Left cardiac atrium (tissue), 4 donors: ENCODE data around the gene C12orf76. TPM values are rescaled to one million over a fixed set of nuclear protein-coding genes. Genes with fewer than 3 reads are reported as not detected.
"Not testable (repeated sequence)": the region's sequence is repeated elsewhere in the genome, so short reads cannot be mapped to it uniquely, and the experiment has no call there.

Experiments
- ATAC-seq, 2 donors: fragments of 200-7000 bp; cut with Tn5 transposase; one replicate each; pipeline ENCODE4 v1.9.1; 2020; ENCODE audit warnings: mild to moderate bottlenecking in 2 of 2, moderate library complexity in 2 of 2
- DNase-seq: peaks from one replicate; pipeline ENCODE4 v3.0.0-alpha.2; 2020
- intact Hi-C, 2 donors: fragments of 100-400 bp; cut with DNase I; formaldehyde crosslinking; loops; one replicate each; pipeline versions ENCODE4 v1.14.1 to v1.15.1; 2022 to 2023
- long read RNA-seq: library from polyadenylated mRNA; unstranded; transcript quantifications from one replicate; pipeline ENCODE4 v2.0.0, GENCODE V29; 2021
- total RNA-seq, 2 donors: library from RNA; stranded (reverse); fragmentation: NEBNext Ultra II Directional; extraction: Animal tissue kit (Norgen Biotek cat#: 25700); gene quantifications; one replicate each; pipeline ENCODE4 v1.2.1, GENCODE V29; 2021
- donor health status: DM: no; HTN: yes; CAD: no.
- donor health status: DM: no; HTN: yes; CAD: no; lungs with severe emphysema.
- donor health status: DM: yes; HTN: yes; CAD: no.
- donor health status: Dilated cardiomyopathy.

Gene C12orf76
- total RNA-seq = 1 to 10 TPM; 6.0 to 7.8 TPM
- long read RNA-seq, partial matches to known transcripts = 2 of 4 reads
- long read RNA-seq, other reads (novel, unspliced or antisense) = 1 of 4 reads

- intact Hi-C loops = no loop called here
- DNase-seq (peak; percentile 96), ATAC-seq (peak; percentile 99)
Observed at GRCh38 chr12:110048242-110049027, at the start of gene C12orf76. Gene C12orf76 (minus strand): TSS chr12:110048522. CDS start chr12:110048495, 27 bp downstream.

GRCh38 chr12:110093631-110094311, 45.4 kb upstream of the C12orf76 start:
- intact Hi-C loops = loop anchor here in 1 of 2 donors (10.0 kb wide), 1 partner anchor 321 kb away; no protein-coding TSS in a partner anchor
- ATAC-seq = no peak
- DNase-seq = no peak

GRCh38 chr12:110091136-110091711, 42.9 kb upstream of the C12orf76 start:
- intact Hi-C loops = loop anchor here in 1 of 2 donors (10.0 kb wide), 1 partner anchor 324 kb away; no protein-coding TSS in a partner anchor
- no peak for DNase-seq
- ATAC-seq = no peak

GRCh38 chr12:110090266-110091135, 42.2 kb upstream of the C12orf76 start:
- DNase-seq = no peak
- no peak for ATAC-seq
- intact Hi-C loops = loop anchor here in 1 of 2 donors (10.0 kb wide), 1 partner anchor 324 kb away; no protein-coding TSS in a partner anchor

GRCh38 chr12:110088936-110089335, 40.6 kb upstream of the C12orf76 start:
- ATAC-seq (peak; percentile 3 to 58), DNase-seq (no peak)
- intact Hi-C loops = loop anchor here in 1 of 2 donors (5.0 kb wide), 1 partner anchor 288 kb away; no protein-coding TSS in a partner anchor

GRCh38 chr12:110088216-110088615, 39.9 kb upstream of the C12orf76 start:
- intact Hi-C loops = loop anchor here in 1 of 2 donors (5.0 kb wide), 1 partner anchor 289 kb away; no protein-coding TSS in a partner anchor
- peak in 1 of 2 donors; percentile 54 for ATAC-seq
- not testable (repeated sequence) for DNase-seq

GRCh38 chr12:110084314-110085015, 36.1 kb upstream of the C12orf76 start:
- ATAC-seq = no peak
- intact Hi-C loops = loop anchor here in 1 of 2 donors (5.0 kb wide), 1 partner anchor 293 kb away; no protein-coding TSS in a partner anchor
- DNase-seq = no peak

- ATAC-seq (no peak), DNase-seq (no peak)
- intact Hi-C loops = no loop called here
Observed at GRCh38 chr12:110080410-110080809, 32.1 kb upstream of the C12orf76 start.

- intact Hi-C loops = no loop called here
- DNase-seq (peak; percentile 63), ATAC-seq (peak; percentile 80 to 84)
Observed at GRCh38 chr12:110079477-110080400, 31.4 kb upstream of the C12orf76 start.

- intact Hi-C loops = no loop called here
- no peak for ATAC-seq
Observed at GRCh38 chr12:110077800-110078199, 29.5 kb upstream of the C12orf76 start.

GRCh38 chr12:110075880-110076279, 27.6 kb upstream of the C12orf76 start:
- ATAC-seq (no peak), DNase-seq (no peak)
- intact Hi-C loops = no loop called here

More at GRCh38 chr12:110077800-110078199, 29.5 kb upstream of the C12orf76 start:
- DNase-seq = no peak

GRCh38 chr12:110074089-110074488, 25.8 kb upstream of the C12orf76 start:
- DNase-seq (no peak), ATAC-seq (no peak)
- intact Hi-C loops = no loop called here

- ATAC-seq = peak; percentile 47 to 69
- DNase-seq = peak; percentile 28
- intact Hi-C loops = no loop called here
Observed at GRCh38 chr12:110073049-110073831, 24.9 kb upstream of the C12orf76 start.

GRCh38 chr12:110072636-110073035, 24.3 kb upstream of the C12orf76 start:
- ATAC-seq = not testable (repeated sequence)

GRCh38 chr12:110071967-110072366, 23.6 kb upstream of the C12orf76 start:
- DNase-seq (no peak), ATAC-seq (no peak)
- intact Hi-C loops = no loop called here

More at GRCh38 chr12:110072636-110073035, 24.3 kb upstream of the C12orf76 start:
- DNase-seq, intact Hi-C loops: not testable (repeated sequence)

- DNase-seq (no peak), ATAC-seq (no peak)
- intact Hi-C loops = no loop called here
Observed at GRCh38 chr12:110071504-110071903, 23.2 kb upstream of the C12orf76 start.
